NCI-H1436 treated with DMSO at 0.1 percent for 48 hours (cell line): ENCODE measurements around the gene DCPS.
A peak's percentile ranks its signal among the peaks of the same experiment; 100 is the strongest.
"Not testable (repeated sequence)": the region's sequence is repeated elsewhere in the genome, so short reads cannot be mapped to it uniquely, and the experiment has no call there.

Source experiments
- DNase-seq: peaks from one replicate; lab custom pipeline; 2025; lab: John Stamatoyannopoulos, UW

DCPS gene, protein sequence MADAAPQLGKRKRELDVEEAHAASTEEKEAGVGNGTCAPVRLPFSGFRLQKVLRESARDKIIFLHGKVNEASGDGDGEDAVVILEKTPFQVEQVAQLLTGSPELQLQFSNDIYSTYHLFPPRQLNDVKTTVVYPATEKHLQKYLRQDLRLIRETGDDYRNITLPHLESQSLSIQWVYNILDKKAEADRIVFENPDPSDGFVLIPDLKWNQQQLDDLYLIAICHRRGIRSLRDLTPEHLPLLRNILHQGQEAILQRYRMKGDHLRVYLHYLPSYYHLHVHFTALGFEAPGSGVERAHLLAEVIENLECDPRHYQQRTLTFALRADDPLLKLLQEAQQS

DNA sequence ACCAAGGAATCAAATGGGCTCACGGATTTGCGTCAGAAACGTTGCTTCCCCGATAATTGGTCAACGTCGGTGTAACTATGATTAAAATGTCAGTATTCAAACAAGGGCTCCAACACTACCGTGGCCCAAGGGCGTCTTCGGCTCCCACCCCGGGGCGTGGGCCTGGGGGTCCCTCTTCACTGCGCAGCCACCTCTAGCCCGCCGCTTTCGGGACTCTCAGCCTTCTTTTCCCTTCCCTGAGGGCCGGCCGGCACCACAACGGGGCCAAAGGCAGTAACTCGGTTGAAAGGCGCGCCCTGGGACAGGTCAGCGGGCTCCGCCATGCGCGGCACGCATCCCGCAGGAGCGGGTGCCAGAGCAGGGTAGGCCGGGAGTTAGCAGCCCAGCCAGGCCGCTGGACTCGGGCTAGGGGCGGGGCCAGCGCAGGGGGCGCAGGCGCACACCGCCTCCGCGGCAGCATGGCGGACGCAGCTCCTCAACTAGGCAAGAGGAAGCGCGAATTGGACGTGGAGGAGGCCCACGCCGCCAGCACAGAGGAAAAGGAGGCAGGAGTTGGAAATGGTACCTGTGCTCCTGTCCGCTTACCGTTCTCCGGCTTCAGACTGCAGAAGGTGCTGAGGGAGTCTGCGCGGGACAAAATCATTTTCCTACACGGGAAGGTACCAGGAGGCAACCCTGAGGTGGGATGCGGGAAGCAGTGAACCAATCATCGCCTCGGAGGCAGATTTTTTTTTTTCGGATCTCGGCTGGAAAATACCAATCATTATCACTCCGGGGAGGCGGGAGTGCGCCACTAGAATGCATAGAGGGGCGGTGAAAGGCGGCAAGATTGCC, at the start of gene DCPS:
Gene DCPS (plus strand): TSS at position 438 of the 834 bp plus-strand sequence. CDS start 21 bp downstream, at position 459.
- peak; percentile 63 for DNase-seq

DNA sequence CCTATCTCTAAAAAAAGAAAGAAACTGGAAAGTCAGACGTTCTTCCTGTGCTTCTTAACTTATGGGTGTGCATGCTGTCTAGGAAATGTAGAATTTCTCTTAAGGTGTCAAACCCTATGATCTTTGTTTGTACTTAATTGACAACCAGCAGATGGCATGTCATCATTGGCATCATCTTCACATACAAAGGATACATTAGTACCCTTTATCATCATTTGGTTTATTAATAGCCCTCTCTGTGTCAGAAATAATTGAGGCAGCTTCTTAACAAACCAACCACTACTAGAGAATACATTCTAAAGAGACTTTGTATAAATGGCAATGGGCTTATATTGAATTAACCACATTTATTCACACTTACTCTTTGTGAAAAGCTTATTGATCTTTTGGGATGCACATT, 49.0 kb upstream of the DCPS start:
- DNase-seq = no peak

DNA sequence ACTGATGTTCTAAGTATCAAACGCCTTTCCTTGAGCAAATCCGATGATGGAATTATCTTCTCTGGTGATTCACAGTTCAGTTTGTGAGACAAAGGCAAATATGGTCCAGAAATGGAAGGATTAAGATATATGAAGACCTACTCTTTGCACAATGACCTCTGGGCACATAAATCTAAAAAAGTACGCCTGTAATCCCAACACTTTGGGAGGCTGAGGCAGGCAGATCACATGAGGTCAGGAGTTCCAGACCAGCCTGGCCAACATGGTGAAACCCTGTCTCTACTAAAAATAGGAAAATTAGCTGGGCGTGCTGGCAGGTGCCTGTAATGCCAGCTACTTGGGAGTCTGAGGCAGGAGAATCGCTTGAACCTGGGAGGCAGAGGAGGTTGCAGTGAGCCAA, 48.4 kb upstream of the DCPS start:
- not testable (repeated sequence) for DNase-seq

DNA sequence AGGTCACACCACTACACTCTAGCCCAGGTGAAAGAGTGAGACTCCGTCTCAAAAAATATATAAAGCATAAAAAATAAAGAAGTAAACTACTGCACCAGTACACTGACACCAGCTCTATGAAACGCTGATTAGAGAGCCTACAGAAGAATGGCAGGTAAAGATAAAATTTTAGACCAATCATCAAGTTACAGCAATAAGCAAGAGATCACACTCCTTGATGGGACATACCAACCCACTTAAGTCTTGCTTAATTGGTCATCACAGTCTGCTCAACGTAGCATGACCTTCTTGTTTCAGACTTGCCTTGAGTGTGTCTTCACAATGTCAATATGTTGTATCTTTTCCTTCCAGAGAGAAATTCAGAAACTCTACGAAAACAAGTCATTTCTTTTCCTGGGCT, 47.6 kb upstream of the DCPS start:
- no peak for DNase-seq

DNA sequence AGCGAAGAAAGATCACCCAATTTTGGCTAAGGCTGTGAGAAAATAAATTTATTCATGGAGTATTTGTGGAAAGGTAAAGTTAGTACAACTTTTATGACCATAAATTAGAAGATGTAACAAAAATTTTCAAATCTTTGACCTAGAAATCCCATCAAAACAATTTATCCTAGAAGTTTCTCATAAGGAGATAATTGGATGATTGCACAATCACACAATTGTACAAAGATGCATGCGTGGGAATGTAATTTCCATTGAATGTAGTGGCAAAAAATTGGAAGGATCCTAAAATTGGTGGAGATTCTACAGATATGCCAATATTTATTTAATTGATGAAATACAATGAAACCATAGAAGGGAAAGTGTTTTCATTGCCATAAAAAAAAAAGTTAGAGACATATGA, 46.7 kb upstream of the DCPS start:
- DNase-seq = no peak

DNA sequence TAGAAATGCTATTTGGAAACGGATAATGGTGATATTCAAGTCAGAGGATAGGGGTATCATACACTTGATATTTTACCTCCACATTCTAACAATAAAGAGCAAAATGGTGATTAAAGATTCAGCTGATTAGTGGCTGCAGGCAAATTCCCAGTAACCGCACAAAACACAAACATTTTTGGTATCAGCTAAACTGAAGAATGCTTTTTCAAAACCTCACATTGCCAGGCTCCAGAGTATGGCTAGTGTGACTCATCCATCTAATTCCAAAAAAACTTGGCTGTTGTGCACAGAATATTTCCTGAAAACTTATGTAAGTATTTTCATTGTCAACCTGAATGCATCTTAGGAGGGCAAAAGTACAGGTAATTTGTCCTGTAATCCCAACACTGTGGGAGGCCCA, 46.1 kb upstream of the DCPS start:
- DNase-seq = no peak

DNA sequence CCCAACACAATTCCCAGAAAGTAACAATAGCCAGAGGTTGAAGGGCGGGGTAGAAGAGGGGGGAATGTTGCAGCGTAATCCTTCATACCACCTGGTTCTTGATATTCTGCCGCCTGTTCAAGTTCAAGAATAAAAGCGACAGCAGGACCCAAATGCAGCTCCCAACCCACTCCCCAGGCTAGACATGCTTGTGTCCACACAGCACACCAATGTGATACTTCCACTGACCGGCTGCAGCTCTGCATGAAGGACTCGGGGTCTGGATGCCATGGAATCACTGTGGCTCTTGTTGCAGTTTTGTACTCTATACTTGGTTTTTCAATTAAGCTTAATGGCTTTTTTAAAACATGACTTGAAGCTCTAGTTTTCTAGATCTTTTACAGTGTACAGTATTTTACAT, 41.6 kb upstream of the DCPS start:
- no peak for DNase-seq

DNA sequence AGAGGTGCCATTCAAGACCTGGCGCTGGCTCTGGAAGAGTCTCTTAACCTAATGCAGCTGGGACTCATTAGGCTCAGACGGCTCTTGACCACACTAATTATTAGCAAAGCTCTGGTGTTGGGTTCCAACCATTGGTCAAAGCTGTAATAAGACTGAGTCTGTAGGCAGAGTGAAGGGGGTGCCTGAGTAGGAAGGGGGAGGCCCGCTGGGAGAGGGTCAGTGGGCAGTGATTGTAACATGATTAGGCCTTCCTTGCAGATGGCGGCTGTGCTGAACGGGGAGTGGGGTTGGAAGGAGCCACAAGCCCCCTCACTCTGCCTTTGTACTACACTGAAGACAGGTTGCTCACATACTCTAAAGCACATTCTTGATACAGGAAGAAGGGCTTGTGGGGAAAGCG, 40.4 kb upstream of the DCPS start:
- DNase-seq = no peak

DNA sequence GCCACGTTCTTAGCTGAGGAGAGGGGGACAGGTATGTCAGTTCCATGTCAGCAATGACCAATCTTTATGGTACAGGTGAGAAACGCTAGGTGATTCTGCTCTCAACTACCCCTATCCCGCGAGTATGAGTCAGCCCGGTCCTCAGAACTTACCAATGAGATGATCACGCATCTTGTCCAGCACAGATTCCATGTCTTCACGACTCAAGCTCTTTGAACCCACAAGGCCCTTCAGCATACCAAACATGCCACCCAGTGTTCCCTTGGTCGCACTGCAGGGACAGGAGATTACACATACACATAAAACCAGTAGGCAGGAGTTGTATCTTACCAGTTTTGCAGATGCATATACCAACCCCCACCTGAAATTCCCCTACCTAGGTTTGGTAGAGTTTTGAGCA, 38.0 kb upstream of the DCPS start:
- DNase-seq = no peak

DNA sequence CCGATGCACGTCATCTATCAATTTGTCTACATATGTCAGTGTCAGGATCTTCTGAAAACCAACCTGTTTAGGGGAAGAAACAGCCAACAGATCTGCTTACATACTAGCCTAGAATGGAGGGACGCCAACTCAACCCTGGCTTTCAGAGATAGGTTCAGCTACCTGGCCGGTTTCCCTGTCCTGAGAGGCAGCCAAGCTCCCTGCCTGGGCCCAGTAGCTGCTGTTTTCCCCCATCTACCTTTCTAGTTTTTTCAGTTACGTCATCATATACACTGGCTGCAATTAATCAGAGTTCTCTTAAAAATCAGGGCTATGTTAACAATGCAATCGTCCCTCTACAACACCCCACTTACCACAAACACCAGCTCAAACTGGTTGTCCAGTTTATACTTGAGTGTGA, 36.2 kb upstream of the DCPS start:
- no peak for DNase-seq

DNA sequence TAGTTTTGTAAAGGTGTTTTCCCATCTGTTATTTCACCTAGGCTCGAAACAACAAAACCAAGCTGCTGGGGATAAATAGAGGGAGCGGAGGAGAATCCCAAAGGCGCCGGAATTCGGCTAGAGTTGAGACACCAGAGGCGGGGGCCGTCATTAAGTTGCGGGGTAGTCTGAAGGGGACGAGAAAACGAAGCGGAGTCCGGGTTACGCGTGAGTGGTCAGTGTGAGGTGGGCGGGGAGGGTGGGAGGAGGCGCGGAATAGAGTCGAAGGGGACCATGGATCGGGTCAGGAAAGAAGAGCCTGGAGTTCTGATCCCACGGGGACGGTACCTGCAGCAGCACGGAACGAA, 35.5 kb upstream of the DCPS start:
- DNase-seq = no peak

DNA sequence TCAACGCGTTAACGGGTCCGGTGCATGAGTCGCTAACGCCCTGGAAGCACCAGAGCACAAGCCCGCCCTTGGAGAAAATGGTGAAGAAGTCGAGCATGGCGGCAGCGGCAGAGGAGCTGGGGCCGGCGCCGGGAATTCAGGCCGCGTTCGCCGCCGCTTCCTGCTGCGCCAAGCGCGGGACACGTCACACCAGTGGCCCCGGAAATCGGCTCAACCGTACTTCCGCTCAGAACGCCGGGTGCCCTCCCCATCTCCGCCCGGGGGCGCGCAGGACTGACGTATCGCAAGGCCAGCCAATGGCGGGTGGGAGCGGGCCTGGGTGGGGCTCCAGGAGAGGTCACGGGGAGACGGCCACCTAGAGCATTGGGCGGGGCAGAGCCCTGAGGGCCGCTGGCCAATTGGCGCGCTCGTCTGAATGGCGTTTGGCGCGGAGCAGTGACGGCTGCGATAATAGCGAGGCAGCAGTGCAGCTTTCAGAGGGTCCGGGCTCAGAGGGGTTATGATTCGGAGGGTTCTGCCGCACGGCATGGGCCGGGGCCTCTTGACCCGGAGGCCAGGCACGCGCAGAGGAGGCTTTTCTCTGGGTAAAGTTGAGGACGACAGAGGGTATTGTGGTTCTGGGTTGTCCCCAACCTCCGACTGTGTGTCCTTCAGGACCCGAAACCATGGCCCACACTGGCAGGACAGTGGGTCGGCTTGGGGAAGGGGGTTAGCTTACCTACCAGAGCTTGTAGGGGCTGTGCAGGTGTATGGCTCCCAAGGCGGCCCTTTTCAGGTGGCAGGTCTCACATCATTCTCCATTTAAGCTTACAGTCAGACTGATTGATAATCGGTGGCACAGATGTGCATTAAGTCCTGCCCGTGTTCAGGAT, 34.9 kb upstream of the DCPS start, which contains the start of the genes FOXRED1 and SRPRA:
Gene FOXRED1 (plus strand): TSS at position 447 of the 872 bp plus-strand sequence. CDS start 53 bp downstream, at position 500.
Gene SRPRA (minus strand): TSS at position 188 of the 872 bp plus-strand sequence. CDS start 91 bp downstream, at position 97.
- DNase-seq = peak; percentile 85

DNA sequence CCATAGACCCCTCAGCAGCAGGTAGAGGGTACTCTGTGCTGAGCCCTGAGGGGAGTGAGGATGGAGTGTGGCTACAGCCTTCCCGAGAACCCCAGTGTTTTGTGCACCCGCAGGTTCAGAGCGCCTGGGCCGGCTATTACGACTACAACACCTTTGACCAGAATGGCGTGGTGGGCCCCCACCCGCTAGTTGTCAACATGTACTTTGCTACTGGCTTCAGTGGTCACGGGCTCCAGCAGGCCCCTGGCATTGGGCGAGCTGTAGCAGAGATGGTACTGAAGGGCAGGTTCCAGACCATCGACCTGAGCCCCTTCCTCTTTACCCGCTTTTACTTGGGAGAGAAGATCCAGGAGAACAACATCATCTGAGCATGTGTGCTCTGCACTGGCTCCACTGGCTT, 26.5 kb upstream of the DCPS start:
- DNase-seq = no peak

DNA sequence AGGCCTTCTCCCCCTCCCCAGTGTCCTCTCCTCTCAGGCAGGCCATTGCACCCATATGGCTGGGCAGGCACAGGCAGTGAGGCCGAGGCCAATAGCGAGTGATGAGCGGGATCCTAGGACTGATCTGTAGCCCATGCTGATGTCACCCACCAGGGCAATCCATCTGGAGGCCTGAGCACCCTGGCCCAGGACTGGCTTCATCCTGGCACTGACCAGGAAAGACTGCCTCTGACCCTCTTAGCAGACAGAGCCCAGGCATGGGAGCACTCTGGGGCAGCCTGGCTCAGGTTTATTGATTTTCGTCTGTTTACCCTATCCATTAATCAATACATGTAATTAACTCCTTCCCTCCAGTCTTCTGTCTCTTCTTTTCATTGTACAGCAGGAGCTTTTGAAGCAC, 26.1 kb upstream of the DCPS start:
- no peak for DNase-seq

DNA sequence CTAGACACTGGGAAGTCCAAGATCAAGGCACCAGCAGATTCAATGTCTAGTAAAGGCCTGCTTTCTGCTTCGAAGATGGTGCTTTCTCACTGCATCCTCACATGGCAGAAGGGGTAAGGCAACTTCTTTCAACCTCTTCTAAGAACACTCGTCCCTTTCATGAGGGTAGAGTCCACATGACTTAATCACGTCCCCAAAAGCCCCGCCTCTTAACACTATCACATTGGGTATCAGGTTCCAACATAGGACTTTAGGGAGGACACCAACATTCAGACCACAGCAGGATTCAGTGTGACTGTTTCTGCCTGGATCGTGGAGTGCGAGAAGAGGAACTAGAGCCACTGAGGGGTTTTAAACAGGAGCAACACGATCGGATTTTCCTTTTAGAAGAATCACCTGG, 24.7 kb upstream of the DCPS start:
- no peak for DNase-seq

DNA sequence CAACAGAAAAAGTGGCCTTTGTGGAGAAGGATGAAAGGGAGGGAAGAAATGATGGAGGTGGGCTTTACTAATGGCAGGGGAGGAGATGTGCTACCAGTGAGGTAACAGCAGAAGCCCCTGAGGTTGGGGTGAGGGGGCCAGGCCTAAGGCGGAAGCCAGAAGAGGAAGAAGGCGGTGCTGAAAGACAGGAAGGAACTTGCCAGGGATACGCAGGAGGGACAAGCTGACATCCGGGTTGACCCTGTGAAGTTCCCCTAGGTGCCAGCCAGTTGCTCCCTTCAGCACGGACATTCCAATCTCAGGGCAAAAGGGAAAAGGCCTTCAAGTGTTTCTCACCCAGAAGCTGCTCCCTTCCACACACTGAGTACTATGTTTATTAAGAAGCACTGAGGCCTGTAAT, 23.3 kb upstream of the DCPS start:
- no peak for DNase-seq

DNA sequence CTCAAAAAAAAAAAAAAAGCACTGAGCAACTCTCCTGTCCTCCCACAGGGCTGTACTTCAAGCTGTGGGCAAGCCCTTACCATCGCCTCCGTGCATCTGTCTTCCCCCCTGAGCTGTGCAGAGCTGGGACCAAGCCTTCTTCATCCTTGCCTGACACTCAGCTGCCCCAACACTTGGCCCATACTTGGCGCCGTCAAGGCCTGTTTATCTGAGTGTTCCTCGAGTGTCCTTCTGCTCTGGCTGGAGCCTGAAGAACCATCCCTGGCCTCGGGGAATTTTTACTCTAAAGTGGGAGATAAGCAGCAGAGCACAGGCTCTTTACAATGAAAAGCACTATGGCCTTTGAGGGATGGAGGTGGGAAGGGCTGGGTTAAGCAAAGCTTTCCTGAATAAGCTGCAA, 22.6 kb upstream of the DCPS start:
- DNase-seq = no peak

DNA sequence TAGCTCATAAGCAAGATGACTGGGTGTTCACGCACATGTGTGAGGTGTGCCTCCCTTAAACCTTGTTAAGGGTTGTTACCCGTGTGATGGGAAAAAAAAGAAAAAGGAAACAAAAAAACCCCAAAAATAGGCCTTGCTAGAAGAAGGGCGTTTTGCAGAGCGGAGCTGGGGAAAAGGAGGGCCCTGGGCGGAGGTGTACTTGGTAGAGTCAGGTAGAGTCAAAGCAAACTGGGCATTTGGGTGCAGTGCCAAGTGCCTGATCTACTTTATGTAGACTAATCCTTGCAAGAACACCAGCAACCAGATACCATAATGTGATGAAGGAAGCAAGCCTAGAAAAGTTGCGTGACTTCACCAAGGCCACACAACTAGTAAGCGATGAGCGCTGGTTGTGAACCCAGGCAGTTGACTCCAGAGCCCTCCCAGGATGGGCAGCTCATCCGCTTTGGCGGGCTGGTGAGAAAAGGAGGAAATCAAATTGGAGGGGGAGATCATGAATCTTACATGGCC, 22.1 kb upstream of the DCPS start:
- DNase-seq = no peak

DNA sequence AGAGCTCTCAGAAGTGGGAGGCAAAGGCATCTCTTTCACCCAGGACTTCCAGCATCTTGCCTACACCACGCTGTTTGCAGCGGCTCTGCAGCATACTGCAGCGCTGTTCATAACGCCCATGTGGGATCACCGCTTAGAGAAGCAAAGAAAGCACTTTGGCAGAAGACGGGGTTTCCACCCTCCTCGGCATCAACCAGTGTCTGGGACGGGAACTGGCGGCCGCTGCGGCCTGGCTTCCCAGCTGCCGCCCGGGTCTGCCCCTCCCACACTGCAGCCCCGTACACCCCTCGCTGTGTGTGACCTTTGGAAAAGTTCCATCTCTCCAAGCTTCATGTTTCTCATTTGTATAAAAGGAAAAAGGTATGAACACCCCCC, 21.5 kb upstream of the DCPS start:
- no peak for DNase-seq

DNA sequence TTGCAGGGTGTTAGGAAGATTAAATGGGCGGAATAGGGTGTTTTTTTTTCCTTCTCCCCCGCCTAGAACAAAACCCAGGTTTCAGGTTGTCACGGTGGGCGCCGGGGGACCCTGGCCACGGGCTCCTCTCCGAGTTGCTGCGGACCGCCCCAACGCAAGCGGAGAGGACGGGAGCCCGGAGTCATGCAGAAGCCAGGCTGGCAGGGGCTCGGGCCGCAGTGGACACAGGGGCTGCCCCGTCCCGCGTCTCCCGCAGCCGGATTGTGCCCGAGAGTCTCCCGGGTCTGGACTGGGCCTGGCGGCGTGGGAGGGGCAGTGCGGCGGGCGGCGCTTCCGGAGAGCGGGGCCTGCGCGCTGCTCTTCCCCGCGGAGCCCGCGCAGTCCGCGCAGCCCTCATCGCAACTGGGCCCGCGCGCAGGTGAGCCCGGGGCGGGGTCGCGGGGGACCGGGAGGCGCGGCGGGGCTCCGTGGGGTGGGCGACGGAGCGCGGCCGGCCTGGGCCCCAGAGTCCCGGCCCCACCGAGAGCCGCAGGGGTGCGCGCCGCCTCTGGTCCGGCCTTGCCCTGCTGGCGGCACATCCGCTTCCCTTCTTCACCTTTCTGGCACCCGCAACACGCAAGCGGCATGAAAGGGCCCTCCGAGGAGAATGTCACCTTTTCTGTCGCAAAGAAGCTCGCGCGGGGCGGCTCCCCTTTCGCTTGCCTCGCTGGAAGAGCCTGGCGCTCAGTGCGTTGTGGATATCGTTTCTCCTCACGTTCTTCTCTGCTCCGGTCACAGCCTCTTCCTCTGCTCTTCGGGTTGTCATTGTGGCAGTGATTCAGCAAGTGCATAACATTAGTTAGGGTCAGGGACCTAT, 20.9 kb upstream of the DCPS start, which contains the start of gene TIRAP:
Gene TIRAP (plus strand): TSS at position 358 of the 856 bp plus-strand sequence. CDS start 7,802 bp downstream, outside the sequence.
- DNase-seq = no peak

DNA sequence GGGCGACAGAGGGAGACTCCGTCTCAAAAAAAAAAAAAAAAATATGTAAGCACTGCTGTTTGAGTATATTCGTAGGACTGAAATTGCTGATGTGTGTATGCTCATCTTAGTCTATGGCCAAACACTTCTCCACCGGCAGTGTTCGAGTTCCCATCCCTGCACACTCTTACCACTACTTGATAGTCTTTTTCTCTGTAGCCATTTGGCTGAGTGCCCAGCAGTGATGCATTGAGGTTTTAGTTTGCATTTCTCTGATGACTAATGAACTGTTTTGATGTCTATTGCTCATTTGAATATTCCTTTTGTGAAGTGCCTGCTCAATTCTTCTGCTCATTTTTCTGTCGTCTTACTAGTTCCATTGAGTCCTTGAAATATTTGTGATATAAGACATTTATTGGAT, 19.0 kb upstream of the DCPS start:
- DNase-seq = peak; percentile 41
